Left lung (tissue), 10 donors: Measurements from ENCODE around the gene RPL41. TPM values are rescaled to one million over a fixed set of nuclear protein-coding genes. Genes with fewer than 3 reads are reported as not detected.

ENCODE experiments used
- ATAC-seq: fragments of 200-7000 bp; cut with Tn5 transposase; one replicate; pipeline ENCODE4 v1.9.1; 2020; ENCODE audit warnings: moderate library complexity
- DNase-seq, 4 donors: peaks; one replicate each; pipeline ENCODE4 v3.0.0-alpha.2; 2013 to 2020
- H3K27ac ChIP-seq, 2 donors: fragments of 200-600 bp; sonication (generic) in 1 of 2; one replicate each; pipeline versions ENCODE4 v1.5.0 to v1.8.0; 2020 to 2021
- H3K27me3 ChIP-seq, 2 donors: fragments of 200-600 bp; sonication (generic) in 1 of 2; one replicate each; pipeline versions ENCODE4 v1.5.0 to v1.8.0; 2020 to 2021
- H3K36me3 ChIP-seq, 2 donors: fragments of 200-600 bp; sonication (generic) in 1 of 2; one replicate each; pipeline versions ENCODE4 v1.5.0 to v1.8.0; 2020 to 2021
- H3K4me1 ChIP-seq, 2 donors: fragments of 200-600 bp; one replicate each; pipeline ENCODE4 v1.8.0; 2021
- H3K4me3 ChIP-seq, 2 donors: fragments of 200-600 bp; sonication (generic) in 1 of 2; one replicate each; pipeline versions ENCODE4 v1.5.0 to v1.8.0; 2020 to 2021; ENCODE audit warnings: mild to moderate bottlenecking in 1 of 2
- H3K9me3 ChIP-seq, 2 donors: fragments of 200-600 bp; sonication (generic) in 1 of 2; one replicate each; pipeline versions ENCODE4 v1.5.0 to v1.8.0; 2020 to 2021
- intact Hi-C, 2 donors: fragments of 100-400 bp; cut with DNase I; formaldehyde crosslinking; loops; one replicate each; pipeline versions ENCODE4 v1.11.2 to v1.14.2; 2022
- polyA plus RNA-seq, 6 donors: library from polyadenylated mRNA; unstranded; fragments of 120-200 nt; gene quantifications; one replicate each; pipeline ENCODE4 v1.2.1, GENCODE V29; 2013; ENCODE audit not compliant: insufficient read length in 6 of 6
- total RNA-seq, 2 donors: library from RNA; stranded (reverse); fragmentation: NEBNext Ultra II Directional; extraction: Animal tissue kit (Norgen Biotek cat#: 25700); gene quantifications; one replicate each; pipeline ENCODE4 v1.2.1, GENCODE V29; 2021
- TF ChIP-seq, protein P1 (sequence below), 2 donors: fragments of 200-600 bp; sonication (generic) in 1 of 2; IDR thresholded peaks; one replicate each; pipeline versions ENCODE4 v1.5.0 to v1.8.0; 2021; ENCODE audit warnings: antibody characterized with exemption in 2 of 2
- donor health status: DM: no; HTN: yes; CAD: no.
- donor health status: DM: no; HTN: no; CAD: no.

RPL41 gene
- total and polyA plus RNA-seq, 8 donors, result 3,023 to 6,852 (median 6,158) TPM

DNA sequence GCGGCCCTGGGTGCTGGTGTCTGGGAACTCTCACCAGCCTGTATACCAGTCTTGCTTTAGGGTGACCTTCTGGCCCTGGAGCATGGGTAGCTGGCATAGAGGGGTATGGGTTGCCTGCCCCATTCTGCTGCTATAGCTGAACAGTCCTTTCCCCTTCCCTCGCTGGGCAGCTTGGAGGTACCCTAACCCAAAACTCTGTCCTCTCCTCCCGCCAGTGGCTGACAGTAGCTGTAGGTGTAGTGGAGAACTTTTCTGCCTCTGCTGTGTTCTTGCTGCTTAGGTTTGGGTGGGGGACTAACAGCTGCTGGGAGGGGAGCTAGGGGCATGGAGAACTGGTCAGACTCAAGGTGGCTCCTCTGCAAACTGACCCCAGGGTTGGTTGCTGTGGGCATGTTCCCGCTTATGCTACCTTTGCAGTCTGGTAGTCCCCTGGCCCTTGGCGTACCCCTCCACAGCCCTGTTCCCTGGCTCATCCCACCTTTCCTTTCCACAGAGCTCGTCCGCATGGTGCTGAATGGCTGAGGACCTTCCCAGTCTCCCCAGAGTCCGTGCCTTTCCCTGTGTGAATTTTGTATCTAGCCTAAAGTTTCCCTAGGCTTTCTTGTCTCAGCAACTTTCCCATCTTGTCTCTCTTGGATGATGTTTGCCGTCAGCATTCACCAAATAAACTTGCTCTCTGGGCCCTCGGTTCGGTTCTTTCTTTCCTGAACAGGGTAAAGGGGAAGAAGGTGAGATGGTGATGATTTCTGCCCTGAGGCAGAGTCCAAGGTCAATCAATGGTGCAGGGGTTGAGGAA, 44.7 kb downstream of the RPL41 start:
- intact Hi-C loops, result no loop called here

DNA sequence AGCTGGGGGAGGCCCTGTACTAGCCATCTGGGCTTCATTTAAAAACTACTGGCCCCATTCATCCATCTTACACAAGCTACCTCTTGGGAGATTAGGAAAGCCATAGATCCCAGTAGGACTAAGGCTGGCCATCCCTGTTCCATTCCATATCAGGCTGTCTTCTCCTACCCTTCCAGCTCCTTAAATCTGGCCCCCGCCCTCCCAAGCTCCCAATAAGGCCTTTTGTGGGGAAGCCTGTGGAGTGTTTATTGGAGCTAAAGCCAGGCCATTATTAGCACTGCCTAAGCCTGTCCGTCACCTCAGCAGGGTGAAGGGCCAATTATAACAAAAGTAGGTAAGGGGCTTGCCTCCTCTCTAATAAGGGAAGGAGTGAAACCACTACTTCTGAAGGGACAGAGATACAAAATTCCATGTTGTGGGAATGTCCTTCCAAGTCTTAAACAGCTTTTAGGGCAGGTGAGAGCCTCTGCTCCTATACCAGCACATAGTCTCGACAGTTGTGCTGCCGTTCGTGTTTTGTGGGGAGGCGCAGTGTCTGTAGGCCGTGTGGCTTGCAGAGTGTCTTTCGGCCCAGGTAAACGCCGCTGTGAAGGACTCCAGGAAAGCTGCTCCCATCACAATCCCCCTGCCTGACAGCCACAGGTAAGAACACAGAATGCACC, 45.4 kb downstream of the RPL41 start:
- H3K27ac ChIP-seq, result peak overlapping the region in 1 of 2 donors; percentile 94
- H3K9me3 ChIP-seq, result no peaks in the 10 kb centered on the region
- peak overlapping the region in 1 of 2 donors; percentile 88 for H3K4me3 ChIP-seq
- DNase-seq, result no peak
- TF ChIP-seq, protein P1, sequence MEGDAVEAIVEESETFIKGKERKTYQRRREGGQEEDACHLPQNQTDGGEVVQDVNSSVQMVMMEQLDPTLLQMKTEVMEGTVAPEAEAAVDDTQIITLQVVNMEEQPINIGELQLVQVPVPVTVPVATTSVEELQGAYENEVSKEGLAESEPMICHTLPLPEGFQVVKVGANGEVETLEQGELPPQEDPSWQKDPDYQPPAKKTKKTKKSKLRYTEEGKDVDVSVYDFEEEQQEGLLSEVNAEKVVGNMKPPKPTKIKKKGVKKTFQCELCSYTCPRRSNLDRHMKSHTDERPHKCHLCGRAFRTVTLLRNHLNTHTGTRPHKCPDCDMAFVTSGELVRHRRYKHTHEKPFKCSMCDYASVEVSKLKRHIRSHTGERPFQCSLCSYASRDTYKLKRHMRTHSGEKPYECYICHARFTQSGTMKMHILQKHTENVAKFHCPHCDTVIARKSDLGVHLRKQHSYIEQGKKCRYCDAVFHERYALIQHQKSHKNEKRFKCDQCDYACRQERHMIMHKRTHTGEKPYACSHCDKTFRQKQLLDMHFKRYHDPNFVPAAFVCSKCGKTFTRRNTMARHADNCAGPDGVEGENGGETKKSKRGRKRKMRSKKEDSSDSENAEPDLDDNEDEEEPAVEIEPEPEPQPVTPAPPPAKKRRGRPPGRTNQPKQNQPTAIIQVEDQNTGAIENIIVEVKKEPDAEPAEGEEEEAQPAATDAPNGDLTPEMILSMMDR (IDR thresholded peaks at IDR 0.05), result no peak
- H3K4me1 ChIP-seq, result peaks cover 18 to 43% of the 10 kb centered on the region in 2 donors
- intact Hi-C loops, result no loop called here
- no peaks in the 10 kb centered on the region for H3K27me3 ChIP-seq
- no peak for ATAC-seq
- H3K36me3 ChIP-seq, result peaks cover 0 to 75% of the 10 kb centered on the region in 2 donors

More for the DNA sequence above, 44.7 kb downstream of the RPL41 start:
- DNase-seq (no peak), ATAC-seq (no peak)
- TF ChIP-seq, protein P1 (IDR thresholded peaks at IDR 0.05), result no peak
- H3K27ac ChIP-seq, result peak overlapping the region; percentile 94 to 97
- H3K36me3 ChIP-seq, result peaks cover 0 to 68% of the 10 kb centered on the region in 2 donors
- peaks cover 21 to 45% of the 10 kb centered on the region in 2 donors for H3K4me1 ChIP-seq
- H3K4me3 ChIP-seq, result peak overlapping the region; percentile 47 to 88
- no peaks in the 10 kb centered on the region for H3K27me3 ChIP-seq
- no peaks in the 10 kb centered on the region for H3K9me3 ChIP-seq

DNA sequence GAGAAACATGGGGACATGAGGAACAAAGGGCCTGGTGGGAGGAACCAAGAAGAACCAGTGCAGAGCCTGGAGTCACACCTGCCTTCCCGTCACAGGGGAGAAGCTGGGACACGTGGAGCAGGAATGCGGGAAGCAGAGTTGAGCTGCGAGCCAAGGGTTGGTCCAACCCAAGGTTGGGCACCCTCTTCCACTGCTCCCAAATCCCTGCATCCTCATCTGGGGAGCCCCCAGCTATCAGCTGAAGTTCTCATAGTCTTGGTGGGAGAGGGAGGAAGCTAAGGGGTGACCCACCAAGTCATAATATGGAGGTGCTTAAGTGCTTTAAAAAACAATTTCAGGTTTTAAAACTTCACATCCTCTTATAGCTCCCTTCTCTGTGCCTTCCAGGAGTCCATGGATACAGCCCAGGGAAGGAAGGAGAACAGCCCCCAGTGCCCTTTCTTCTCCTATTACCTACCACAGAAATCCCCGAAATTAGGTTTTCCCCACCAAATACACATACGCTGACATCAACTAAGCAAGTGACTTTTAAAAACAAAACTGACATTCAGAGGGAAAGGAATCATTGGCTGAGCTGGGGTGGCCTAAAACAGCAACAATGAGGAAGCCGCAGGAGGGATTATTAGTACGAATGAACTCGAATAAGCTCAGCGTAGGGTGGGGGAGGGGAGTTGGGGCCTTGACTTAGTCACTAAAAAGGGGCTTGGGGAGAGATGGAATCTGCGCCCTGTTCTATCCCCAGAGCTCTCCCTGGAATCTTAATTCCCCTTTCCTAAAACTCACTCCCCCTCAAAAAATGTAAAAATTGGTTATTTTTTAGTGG, 46.2 kb downstream of the RPL41 start:
- ATAC-seq, result no peak
- intact Hi-C loops, result no loop called here
- TF ChIP-seq, protein P1 (IDR thresholded peaks at IDR 0.05), result no peak

DNA sequence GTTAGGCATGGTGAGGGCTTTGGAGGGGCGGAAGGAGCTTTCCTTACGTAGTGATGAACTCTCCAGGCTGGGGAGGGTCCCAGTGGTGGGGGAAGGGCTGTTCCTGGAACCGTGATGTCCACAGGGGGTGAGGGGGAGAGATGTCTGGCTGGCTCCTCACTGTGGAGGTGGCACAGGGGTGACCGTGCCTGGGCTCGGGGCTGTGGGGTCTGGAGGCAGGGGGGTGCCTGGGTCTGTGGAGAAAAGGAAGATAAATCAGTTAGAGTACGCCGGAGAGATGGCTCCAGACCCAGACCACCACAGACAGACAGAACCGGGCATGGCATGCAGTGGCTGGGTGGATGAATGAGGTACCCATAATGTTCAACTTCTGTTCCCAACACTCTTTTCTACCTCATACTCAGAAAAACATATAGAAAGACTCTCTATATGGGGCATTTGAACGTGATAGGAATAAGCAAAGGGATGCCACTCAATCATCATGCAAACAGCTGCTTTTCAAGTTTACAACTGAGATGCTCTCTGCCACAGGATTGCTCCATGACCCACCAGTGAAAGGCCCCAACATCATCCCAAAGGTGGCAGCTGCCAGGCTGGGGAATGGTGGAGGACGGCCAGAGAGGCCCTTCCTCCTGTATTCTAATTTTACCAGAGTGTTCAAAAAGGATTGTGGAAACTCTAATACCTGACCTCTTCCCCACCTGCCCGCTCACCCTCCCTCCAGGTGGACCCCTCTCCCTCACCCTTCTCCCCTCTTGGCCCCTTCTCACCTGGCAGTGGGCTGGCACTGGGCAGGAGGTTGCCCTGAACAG, 47.3 kb downstream of the RPL41 start:
- H3K4me3 ChIP-seq, result no peak overlapping the region
- TF ChIP-seq, protein P1 (IDR thresholded peaks at IDR 0.05), result no peak
- DNase-seq (no peak), ATAC-seq (no peak)
- intact Hi-C loops, result no loop called here
- H3K36me3 ChIP-seq, result peaks cover 0 to 92% of the 10 kb centered on the region in 2 donors
- H3K9me3 ChIP-seq, result no peaks in the 10 kb centered on the region
- H3K4me1 ChIP-seq, result peaks cover 16 to 40% of the 10 kb centered on the region in 2 donors
- no peaks in the 10 kb centered on the region for H3K27me3 ChIP-seq
- peak overlapping the region in 1 of 2 donors; percentile 33 for H3K27ac ChIP-seq

More for the DNA sequence above, 46.2 kb downstream of the RPL41 start:
- peaks cover 16 to 40% of the 10 kb centered on the region in 2 donors for H3K4me1 ChIP-seq
- no peak for DNase-seq
- H3K27ac ChIP-seq, result no peak overlapping the region
- no peak overlapping the region for H3K4me3 ChIP-seq
- H3K9me3 ChIP-seq, result no peaks in the 10 kb centered on the region
- no peaks in the 10 kb centered on the region for H3K27me3 ChIP-seq
- peaks cover 0 to 83% of the 10 kb centered on the region in 2 donors for H3K36me3 ChIP-seq
